Superior temporal gyrus (tissue), 1 donor: ENCODE measurements around the gene FAM3B.

Source experiments
- DNase-seq: peaks from one replicate; pipeline ENCODE4 v3.0.0-alpha.2; 2016; ENCODE audit errors: extremely low spot score

Gene FAM3B

DNA sequence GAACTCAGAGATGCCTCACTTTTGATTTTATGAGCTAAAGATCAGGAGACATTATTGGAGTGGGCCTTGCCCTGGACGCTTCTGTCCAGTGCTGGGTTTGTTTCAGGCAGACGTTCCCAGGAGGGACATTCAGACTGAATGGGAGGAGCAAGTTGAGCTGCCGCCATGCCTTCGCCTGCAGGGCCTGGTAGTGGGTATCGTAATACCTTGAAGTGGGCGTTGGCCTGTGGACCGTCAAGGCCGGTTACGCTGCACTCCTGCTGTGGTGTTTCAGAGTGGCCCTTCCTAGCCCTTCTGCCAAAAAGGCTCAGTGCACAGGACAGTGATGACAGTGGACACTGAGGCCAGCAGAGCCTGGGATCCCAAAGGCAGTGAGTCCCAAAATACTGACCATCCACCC is 1.6 kb downstream of the FAM3B start:
- no peak for DNase-seq

DNA sequence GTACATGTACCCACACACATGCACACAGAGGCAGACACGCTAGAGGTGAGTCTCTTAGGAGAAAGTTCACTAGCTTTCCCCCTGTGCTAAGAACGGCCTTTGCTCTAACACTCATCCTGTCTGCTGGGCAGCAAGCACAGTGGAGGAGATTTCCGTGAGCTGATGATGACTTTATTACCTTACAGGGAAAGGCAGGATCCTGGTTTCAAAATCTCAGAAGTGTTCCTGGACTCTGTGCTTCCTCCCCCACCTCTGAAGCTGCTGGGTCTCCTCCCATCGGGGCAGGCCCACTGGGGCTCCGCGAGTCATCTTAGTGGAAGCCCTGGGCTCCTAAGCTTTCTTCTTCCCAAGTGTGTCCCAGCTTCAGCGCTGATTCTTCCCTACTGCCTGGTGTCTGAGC is 2.7 kb downstream of the FAM3B start:
- DNase-seq, result no peak

DNA sequence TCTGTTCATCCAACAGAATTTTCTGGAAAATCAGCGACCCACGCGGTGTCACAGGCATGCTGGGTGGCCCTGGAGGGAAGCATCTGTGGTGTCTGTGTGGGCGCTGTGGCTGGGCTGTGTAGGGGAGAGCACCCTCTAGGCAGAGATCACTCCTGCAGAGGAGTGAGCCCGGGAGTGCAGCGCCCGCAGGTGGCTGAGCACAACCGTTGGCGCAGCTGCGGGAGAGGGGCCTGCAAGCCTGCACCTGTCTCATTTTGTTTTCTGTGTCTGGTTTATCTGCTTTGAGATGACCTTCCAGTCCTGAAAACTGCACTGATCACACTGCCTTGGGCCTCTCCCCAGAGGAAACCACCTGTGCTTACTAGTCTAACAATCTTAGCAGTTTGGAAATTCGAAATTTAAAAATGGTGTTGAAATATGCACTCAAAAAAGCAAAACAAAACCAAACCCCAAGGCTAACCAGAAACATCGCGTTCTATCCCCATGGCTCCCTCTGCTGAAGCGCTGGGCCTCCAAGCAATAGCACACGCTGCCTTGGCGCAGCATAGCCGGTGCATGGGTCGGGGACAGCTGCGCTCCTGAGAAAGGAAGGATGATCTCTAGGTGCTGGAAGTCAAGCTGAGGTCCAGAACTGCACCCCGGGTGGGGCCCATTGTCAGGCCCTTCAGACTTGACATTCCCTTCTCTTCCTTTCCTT is 4.8 kb downstream of the FAM3B start:
- DNase-seq, result no peak

DNA sequence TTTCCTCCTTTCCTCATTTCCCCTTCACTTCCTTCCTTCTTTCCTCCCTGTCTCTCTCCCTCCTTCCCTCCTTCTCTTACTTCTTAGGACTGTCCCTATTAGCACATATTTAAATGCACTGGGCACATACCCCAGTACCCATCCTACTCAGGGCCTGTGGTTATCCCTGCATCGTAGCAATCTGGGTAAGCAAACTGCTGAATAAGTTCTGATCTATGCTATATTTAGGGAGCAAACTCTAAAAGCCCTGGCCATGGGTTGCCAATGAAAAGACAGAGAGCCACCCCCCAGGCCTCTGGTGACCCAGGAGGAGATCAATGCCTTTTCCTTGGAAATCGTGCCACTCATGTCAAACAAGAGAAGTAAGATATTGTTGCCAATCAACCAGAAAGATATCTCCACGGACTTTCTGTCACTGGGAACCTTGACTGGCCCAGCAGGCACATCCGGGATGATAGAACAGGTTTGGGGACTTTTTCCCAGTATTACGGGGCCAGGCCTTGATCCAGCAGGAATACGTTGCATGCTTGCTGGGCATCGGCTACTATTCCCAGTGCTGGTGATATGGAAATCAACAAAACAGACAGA is 5.4 kb downstream of the FAM3B start:
- DNase-seq, result no peak

DNA sequence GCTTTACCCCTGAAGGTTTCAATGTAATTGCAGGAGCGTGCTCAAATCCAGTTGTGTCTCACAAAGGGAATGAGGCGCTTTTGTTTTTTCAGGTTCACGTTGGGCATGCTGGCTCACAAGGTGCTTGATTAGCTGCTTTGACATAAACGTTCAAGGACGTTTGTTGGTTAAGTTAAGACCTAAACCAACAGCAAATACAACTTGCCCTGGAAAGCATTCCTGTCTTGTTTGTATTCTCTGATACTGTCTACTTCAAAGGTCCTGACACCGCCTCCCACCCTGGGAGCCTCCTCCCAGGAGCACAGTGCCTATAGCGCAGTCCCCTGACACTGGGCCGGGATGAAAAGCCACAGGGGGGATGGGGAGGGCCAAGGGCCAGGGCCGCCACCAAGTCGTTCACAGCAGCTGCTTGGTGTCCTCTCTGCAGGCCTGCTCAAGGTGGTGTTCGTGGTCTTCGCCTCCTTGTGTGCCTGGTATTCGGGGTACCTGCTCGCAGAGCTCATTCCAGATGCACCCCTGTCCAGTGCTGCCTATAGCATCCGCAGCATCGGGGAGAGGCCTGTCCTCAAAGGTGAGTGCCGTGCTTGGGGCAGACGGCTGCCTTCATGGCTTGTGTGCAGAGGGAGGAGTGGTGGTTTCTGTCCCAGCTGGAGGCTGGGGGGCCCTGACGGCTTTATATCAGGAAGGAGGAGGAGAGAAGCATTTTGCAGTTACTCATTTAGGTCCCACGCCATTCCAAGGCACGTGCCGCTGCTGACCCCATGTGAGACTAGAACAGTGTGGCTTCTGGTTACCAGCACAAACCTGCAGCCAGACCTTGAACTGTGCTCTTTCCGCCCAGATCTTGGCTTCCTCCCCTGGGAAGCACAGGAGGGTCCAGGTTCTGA is 6.1 kb downstream of the FAM3B start:
- no peak for DNase-seq

DNA sequence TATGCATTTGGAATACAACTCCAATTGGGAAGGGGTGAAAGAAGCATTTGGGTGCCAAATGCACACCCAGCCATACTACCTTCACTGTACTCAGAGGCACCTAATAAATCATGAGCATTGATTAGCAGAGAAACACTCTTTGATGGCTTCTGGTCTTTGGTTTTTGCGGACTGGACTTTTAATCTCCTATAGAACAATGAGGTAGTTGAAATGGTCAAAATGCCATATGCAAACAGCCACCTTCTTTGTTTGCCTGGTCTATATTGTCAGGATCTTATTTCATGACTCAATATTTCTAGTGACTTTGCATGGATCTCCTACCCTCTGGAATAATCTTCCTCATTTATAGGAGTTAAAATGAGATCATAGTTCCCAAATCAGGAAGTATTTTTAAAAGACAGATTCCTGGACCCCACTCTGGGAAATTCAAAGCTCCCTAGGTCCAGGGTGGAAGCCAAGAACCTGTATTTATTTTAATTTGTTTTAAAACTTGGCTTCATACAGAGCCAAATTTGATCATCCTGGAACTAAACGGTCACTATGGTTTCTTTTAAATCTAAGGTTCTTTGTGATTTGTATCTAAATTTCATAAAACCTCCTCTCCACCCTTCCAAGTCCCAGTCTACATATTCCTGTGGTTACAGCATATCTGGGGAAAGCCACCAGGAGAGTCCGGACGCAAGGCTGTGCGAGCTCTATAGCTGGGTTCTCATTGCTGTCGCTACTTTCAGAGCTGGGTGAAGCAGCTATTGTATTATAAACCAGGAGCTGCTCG is 8.7 kb downstream of the FAM3B start:
- no peak for DNase-seq

DNA sequence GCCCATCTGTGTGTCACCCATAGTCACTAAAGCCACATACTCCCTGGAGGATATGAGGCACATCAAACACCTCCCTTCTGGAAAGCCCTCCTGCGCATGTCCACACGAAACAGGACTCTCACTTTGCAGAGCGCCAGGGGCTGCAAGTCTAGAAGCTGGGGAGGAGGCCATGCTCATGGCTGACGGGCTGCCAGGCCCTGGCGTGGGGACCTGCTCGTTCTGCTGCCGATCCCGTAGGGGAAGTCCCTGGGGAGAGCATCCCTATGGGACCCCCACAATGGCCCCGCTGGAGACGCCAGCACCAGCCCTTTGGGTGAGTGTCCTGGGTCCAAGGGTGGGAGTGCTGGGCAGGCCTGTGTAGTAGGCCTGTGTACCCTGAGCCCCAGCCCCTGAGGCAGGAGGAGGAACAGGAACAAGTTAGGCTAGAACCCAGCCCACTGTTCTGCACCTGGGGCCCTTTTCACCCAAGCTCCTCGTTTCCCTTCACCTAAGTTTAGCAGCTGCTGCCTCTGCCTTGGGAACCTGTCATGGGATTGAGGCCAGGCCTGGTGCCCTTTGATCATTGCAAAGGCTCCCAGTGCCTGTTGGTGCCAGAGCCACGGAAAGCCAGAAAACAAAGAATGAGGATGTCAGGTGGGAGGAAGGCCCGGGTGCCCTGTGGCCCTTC is 9.9 kb downstream of the FAM3B start:
- DNase-seq, result no peak

DNA sequence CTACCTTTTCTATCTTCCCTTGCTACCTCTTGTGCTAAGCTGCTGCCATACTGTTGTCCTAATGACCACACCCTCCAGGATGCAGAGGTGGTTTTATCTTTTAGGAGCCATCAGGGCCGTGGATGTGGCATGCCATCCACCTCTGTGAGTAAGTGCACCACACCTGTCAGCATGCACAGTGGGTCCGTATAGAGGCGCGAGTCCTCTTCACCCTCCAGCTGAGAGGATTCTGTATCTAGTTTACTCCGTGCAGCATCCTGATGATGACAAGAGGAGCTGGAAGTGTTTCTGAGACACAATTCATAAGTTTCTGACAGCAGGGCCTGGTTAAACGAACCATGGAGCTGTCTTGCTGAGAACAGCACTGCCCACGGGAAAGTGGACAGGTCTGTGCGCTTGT is 11.2 kb downstream of the FAM3B start:
- no peak for DNase-seq

DNA sequence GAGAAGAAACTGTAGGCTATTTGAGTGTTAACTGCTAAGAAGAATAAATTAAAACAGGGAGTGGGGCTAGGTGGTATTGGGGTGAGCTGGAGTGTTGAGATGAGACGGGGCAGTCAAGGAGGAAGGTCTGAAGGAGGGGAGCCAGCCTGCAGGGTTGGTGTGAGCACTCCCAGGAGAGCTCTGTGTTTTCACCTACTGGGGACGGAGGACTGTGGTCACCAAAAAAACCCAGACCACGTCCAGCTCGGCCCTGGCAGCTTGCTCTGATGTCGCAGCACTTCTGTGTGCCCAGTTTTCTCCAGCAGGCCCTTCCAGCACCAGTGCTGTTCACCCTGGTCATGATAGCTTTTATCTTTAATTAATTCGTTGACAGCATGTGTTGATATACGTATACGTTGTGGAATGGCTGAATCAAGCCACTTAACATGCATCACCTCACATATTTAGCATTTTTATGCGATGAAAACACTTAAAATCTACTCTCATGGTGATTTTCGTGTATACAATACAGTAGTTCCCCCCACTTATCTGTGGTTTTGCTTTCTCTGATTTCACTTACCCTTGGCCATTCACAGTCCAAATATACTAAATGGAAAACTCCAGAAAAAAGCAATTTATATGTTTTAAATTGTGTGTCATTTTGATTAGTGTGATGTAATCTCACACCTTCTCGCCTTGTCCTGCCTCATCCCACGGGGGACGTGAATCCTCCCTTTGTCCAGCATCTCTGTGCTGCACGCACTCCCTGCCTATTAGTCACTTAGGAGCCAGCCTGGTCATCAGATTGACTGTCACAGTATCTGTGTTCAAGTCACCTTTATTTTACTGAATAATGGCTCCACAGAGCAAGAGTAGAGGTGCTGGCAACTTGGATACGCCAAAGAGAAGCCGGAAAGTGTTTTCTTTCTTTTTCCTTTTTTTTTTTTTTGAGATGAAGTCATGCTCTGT is 12.3 kb downstream of the FAM3B start:
- DNase-seq, result no peak

DNA sequence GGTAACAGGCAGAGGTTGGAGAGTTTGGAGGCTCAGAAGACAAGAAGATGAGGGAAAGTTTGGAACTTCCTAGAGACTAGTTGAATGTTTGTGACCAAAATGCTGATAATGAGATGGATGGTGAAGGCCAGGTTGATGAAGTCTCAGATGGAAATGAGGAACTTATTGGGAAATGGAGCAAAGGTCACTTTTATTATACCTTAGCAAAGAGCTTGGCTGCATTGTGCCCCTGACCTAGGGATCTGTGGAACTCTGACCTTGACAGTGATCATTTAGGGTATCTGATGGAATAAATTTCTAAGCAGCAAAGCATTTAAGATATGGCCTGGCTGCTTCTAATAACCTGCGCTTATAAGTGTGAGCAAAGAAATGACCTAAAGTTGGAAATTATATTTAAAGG is 17.2 kb downstream of the FAM3B start:
- no peak for DNase-seq

DNA sequence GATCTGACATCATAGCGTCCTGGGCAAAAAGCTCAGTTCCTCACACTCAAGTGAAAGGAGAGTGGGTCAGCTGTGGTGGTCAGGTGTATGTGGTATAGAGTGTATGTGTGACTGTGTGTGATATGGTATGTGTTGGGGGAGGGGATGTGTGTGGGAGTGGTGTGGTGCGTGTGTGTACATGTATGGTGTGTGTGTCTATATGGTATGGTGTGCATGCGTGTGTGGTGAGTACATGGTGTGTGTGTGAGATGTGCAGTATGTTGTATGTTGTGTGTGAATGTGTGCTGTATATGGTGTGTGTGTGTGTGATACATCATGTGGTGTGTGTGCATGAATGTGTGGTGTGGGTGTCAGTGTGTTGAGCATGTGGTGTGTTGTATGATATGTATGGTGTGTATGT is 20.9 kb downstream of the FAM3B start:
- no peak for DNase-seq

DNA sequence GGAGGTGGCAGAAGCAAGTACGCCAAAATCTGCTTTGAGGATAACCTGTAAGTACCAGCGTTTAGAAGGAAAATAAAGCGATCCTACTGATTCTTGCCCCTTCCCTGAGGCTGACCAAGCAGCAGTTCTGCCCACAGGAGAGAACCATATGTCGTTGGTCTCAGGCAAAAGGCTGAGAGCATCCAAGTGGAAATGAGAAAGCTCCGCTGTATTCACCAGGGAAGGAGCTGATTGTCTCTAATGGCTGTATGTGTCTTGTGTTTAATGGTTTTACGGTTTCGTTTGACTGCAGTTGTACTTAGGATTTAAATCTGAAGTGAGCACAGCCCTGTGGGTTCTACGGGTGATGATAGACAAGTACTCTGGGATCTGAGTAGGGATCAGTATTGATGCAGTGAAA is 21.9 kb downstream of the FAM3B start:
- DNase-seq, result no peak

DNA sequence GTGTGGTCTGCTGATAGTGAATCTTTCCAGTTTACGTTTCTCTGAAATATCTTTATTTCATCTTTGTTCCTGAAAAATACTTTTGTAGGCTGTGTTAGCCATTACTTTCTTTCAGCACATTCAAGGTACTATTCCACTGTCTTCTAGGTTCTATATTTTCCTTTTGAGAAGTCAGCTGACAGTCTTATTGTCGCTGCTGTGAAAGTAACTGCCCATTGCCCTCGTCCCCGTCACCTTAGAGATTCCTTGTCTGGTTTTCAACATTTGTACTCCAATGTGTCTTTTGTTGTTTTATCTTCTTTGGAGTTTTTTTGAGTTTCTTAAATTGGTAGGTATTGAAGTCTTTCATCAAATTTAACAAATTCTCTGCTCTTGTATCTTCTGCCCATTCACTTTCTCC is 25.4 kb downstream of the FAM3B start:
- DNase-seq, result no peak

DNA sequence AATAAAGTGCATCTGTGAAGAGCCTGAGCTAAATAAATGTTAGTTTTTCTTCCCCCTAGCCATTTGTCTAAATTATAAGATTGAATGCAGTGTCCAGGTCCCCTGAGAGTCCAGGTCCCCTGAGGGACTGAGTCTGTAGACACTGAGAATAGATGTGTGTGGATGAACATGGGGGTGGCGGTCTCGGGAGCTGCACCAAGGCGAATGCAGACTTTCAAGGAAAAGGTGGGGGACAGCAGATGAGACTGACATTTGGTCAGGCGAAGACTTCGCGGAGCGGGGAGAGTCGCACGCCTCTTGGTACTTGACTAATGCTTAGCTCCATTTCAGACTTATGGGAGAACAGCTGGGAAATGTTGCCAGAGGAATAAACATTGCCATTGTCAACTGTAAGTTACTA is 27.5 kb downstream of the FAM3B start:
- no peak for DNase-seq

DNA sequence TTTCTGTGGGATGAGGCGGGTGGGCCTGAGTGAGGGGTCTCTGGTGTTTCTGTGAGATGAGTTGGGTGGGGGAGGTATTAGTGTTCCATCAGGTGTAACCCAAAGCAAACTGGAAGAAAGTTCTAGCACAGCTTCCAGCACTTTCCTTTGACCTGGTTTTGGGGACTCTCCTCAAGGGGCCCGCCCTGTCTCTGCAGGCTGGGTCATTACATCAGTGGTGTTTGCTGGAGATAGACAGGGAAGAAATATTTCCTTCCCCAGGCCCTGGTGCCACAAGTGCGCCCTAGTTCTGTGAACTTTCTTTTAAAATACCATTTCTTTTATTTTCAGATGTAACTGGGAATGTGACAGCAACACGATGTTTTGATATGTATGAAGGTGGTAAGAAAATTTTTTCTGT is 28.8 kb downstream of the FAM3B start:
- no peak for DNase-seq

DNA sequence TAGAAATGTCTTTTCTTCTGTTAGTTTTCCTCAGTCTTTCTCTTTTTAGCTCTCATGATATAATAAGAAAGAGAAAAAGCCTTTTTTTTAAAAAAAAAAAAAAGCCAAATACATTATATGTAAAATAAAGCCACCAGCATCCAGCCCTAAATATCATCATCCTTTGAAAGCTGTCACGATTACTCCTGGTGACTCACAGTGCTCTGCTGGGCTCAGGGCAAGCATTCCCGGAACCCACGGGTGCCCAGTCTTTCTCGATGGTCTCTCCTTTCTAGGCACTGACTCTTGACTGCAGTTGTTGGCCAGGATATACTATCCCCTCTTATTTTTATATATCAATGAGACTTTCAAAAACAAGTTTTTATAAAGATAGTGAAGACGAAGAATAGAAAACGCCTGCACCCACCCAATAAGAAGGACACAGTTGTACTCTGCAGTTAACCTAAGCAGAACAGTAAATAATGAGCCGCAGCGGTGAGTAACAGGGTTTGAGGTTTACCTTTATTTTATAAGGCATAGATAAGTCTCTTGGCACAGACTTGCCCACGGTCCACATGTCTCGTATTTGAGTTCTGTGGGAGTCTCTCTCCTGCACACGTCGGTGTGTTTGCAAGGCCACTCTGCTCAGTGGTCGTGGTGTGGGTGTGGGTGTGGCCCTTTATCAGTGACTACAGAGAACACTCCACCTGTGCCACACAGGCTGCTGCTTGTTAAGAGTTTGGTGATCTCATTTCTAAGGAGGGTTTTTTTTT is 29.5 kb downstream of the FAM3B start:
- DNase-seq, result no peak

DNA sequence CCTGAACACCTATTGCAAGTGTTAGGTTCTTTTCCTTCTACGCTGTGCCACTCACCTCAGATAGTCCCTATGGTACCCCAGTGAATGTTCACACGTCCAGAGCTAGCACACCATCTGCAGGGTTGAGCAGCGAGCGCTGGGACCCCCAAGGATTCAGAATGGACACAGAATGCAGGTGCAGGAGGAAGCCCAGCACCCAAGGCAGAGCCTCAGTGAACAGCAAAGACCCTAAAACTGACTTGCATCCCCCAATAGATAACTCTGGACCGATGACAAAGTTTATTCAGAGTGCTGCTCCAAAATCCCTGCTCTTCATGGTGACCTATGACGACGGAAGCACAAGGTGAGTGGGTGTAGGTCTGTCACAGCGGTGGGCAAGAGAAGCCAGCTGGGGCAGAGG is 30.2 kb downstream of the FAM3B start:
- no peak for DNase-seq

DNA sequence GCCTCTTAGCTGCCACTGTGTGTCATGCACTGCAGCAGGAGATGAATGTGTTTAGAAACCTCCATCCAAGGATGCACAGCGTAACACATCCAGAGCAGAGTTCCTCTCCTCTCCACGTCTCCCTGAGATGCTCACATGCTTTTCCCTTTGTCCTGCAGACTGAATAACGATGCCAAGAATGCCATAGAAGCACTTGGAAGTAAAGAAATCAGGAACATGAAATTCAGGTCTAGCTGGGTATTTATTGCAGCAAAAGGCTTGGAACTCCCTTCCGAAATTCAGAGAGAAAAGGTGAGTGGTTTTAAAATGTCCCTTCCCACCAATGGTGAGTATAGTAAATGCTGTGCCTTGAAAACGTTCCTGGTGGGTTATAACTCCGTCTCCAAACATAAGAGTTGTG is 31.8 kb downstream of the FAM3B start:
- no peak for DNase-seq

DNA sequence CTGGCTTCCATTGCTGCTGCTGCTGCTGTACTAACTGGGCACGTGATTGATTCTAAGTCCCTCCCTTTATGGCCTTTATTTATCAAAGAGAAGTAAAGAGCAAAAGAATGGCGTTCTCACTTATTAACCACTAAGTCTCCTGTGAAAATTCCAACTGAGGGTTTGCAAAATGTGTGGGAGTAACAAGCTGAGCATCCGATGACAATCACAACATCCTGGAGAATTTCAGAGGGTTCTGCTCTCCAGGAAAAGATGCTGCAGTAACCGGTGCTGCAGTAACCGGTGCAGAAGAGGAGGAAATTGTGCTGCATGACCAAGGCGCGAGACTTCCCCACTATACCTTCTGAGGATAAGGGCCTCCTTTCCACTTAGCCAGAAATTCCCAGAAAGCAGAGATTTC is 32.5 kb downstream of the FAM3B start:
- DNase-seq, result no peak
